ENCODE measurements around the gene C12orf60.
A peak's percentile ranks its signal among the peaks of the same experiment; 100 is the strongest.

The C12orf60 gene

GRCh38 chr12:14803830-14804160 lies 325 bp downstream of the C12orf60 start:
- DNase-seq (ENCODE audit: low read depth, low spot score) = no peak
- ChIA-PET CTCF (interaction anchor here (2.3 to 2.8 kb wide), 3 partner anchors 34 to 418 kb away, joined by 7 to 13 read pairs (median 9); partner anchors contain the start of gene RERG), POLR2A (interaction anchor here (0.6 to 2.6 kb wide), 6 partner anchors 15 to 65 kb away, joined by 3 to 24 read pairs (median 3); a partner anchor contains a TSS)

GRCh38 chr12:14810167-14810952 lies 6.9 kb downstream of the C12orf60 start:
- ChIA-PET CTCF (interaction anchor here (0.8 to 7.0 kb wide), 16 partner anchors 8 to 713 kb away, joined by 3 to 96 read pairs (median 4); partner anchors contain the start of gene RERG), POLR2A (interaction anchor here (1.0 to 1.4 kb wide), 2 partner anchors 36 to 39 kb away, joined by 3 to 4 read pairs; a partner anchor contains a TSS)
- TF ChIP-seq CTCF (IDR thresholded peaks at IDR 0.05; ENCODE audit: insufficient read depth, low read length, missing control alignments) = no peak
- no peak overlapping the region for H3K4me3 ChIP-seq (ENCODE audit: low read depth, low read length)
- DNase-seq (ENCODE audit: low read depth, low spot score) = no peak

More at GRCh38 chr12:14803830-14804160, 325 bp downstream of the C12orf60 start:
- H3K4me3 ChIP-seq (ENCODE audit: low read depth, low read length) = peak overlapping the region; percentile 73
- no peak for TF ChIP-seq CTCF (IDR thresholded peaks at IDR 0.05; ENCODE audit: insufficient read depth, low read length, missing control alignments)

- ChIA-PET POLR2A (interaction anchor here (1.0 to 1.4 kb wide), 2 partner anchors 37 to 40 kb away, joined by 3 to 4 read pairs; a partner anchor contains a TSS), CTCF (interaction anchor here (0.8 to 7.0 kb wide), 16 partner anchors 8 to 713 kb away, joined by 3 to 96 read pairs (median 4); partner anchors contain the start of gene RERG)
- H3K4me3 ChIP-seq (ENCODE audit: low read depth, low read length) = no peak overlapping the region
- no peak for DNase-seq (ENCODE audit: low read depth, low spot score)
- peak; percentile 42 for TF ChIP-seq CTCF (IDR thresholded peaks at IDR 0.05; ENCODE audit: insufficient read depth, low read length, missing control alignments)
Observed at GRCh38 chr12:14810953-14811483, 7.5 kb downstream of the C12orf60 start.

GRCh38 chr12:14811486-14811885 lies 8.0 kb downstream of the C12orf60 start:
- no peak overlapping the region for H3K4me3 ChIP-seq (ENCODE audit: low read depth, low read length)
- ChIA-PET POLR2A (interaction anchor here (1.0 to 1.4 kb wide), 2 partner anchors 37 to 41 kb away, joined by 3 to 4 read pairs; a partner anchor contains a TSS), CTCF (interaction anchor here (0.8 to 7.0 kb wide), 16 partner anchors 8 to 712 kb away, joined by 3 to 96 read pairs (median 4); partner anchors contain the start of gene RERG)
- DNase-seq (ENCODE audit: low read depth, low spot score) = no peak
- TF ChIP-seq CTCF (IDR thresholded peaks at IDR 0.05; ENCODE audit: insufficient read depth, low read length, missing control alignments) = no peak

- TF ChIP-seq CTCF (IDR thresholded peaks at IDR 0.05; ENCODE audit: insufficient read depth, low read length, missing control alignments) = no peak
- no peak for DNase-seq (ENCODE audit: low read depth, low spot score)
- no peak within 1 kb of the TSS for H3K4me3 ChIP-seq (ENCODE audit: low read depth, low read length)
- ChIA-PET POLR2A (interaction anchor here (0.7 kb wide), 1 partner anchor 18 kb away, joined by 3 read pairs; no protein-coding TSS in a partner anchor), CTCF (interaction anchor here (1.2 to 7.0 kb wide), 2 partner anchors 9 to 183 kb away, joined by 4 to 96 read pairs; no protein-coding TSS in a partner anchor)
Observed at GRCh38 chr12:14814014-14814413, 10.5 kb downstream of the C12orf60 start, which contains the start of gene SMCO3. SMCO3 (minus strand) TSS chr12:14814182; CDS start chr12:14806680, 7,502 bp downstream.
